GM12801 (cell line): ENCODE measurements around the gene CLDN9.

Experiments
- CTCF ChIP-seq: IDR thresholded peaks from one replicate; pipeline ENCODE4 v1.5.1; 2011; ENCODE audit warnings: control low read depth; ENCODE audit not compliant: insufficient read length; ENCODE audit errors: extremely low read depth

CLDN9 gene

GRCh38 chr16:2967211-2967631 is 45.5 kb upstream of the CLDN9 start:
- no peak for TF ChIP-seq CTCF

- no peak for TF ChIP-seq CTCF
Observed at GRCh38 chr16:2967721-2968161, 45.0 kb upstream of the CLDN9 start.

GRCh38 chr16:2968368-2968737 is 44.4 kb upstream of the CLDN9 start:
- no peak for TF ChIP-seq CTCF

GRCh38 chr16:2968738-2969544 is 43.8 kb upstream of the CLDN9 start, which contains the start of gene PAQR4:
TSS of gene PAQR4 (plus strand) at chr16:2969348. CDS start at chr16:2969675, 327 bp downstream.
- TF ChIP-seq CTCF: no peak

- TF ChIP-seq CTCF: no peak
Observed at GRCh38 chr16:2969545-2970521, 42.9 kb upstream of the CLDN9 start.

GRCh38 chr16:2970563-2970962 is 42.2 kb upstream of the CLDN9 start:
- no peak for TF ChIP-seq CTCF
